ENCODE data around the gene CBARP.

Gene CBARP

GRCh38 chr19:1243768-1244692 lies 6.2 kb upstream of the CBARP start:
- TF ChIP-seq FOXP2 (optimal IDR thresholded peaks at IDR 0.05; ENCODE audit: borderline replicate concordance, extremely low read depth, extremely low read length, insufficient read depth) (no peak), REST (IDR thresholded peaks at IDR 0.05; ENCODE audit: insufficient read depth in 1 of 2, low read depth in 2 of 2, low read length in 2 of 2) (no peak), POLR2AphosphoS5 (IDR thresholded peaks at IDR 0.05; ENCODE audit: low read depth, low read length) (no peak)

DNA sequence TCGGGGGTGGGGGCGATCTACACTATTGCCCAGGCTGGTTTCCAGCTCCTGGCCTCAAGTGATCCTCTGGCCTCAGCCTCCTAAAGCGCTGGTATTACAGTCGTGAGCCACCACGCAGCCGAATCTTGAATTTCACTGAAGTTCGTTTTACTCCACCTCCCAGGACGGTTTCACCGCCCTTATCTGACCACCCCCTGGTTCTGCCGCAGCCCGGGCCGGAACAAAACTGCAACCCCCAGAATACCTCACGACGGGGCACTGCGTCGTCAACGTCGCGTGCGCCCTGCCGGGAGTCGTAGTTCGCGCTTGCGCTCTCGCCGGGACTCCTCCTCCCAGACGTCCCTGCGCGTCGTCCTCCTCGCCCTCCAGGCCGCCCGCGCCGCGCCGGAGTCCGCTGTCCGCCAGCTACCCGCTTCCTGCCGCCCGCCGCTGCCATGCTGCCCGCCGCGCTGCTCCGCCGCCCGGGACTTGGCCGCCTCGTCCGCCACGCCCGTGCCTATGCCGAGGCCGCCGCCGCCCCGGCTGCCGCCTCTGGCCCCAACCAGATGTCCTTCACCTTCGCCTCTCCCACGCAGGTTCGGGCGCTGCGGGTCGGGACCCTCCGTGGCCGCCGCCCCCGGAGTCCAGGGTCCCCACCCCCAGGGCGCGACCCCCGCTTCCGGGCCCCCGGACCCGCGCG lies 3.8 kb upstream of the CBARP start, which contains the start of gene ATP5F1D:
Gene ATP5F1D (plus strand): TSS at position 335 of the 679 bp plus-strand sequence. CDS start 100 bp downstream, at position 435.
- no peak for TF ChIP-seq SIN3A (IDR thresholded peaks at IDR 0.05; ENCODE audit: borderline replicate concordance, insufficient read depth, low read length)
- no peak; the same call in 1 of the 2 replicates for TF ChIP-seq POLR2AphosphoS5 (IDR thresholded peaks at IDR 0.05; ENCODE audit: low read depth, low read length)
- no peak for TF ChIP-seq FOXP2 (optimal IDR thresholded peaks at IDR 0.05; ENCODE audit: borderline replicate concordance, extremely low read depth, extremely low read length, insufficient read depth)
- peak; percentile 60; the same call in 1 of the 2 replicates for TF ChIP-seq TAF1 (IDR thresholded peaks at IDR 0.05; ENCODE audit: borderline replicate concordance, insufficient read depth, low read length)
- TF ChIP-seq REST (IDR thresholded peaks at IDR 0.05; ENCODE audit: insufficient read depth in 1 of 2, low read depth in 2 of 2, low read length in 2 of 2), result peak in 1 of 2 experiments; percentile 44; a peak in 1 of 4 replicates

GRCh38 chr19:1240925-1241324 lies 3.1 kb upstream of the CBARP start:
- no peak for TF ChIP-seq TAF1 (IDR thresholded peaks at IDR 0.05; ENCODE audit: borderline replicate concordance, insufficient read depth, low read length)
- TF ChIP-seq POLR2AphosphoS5 (IDR thresholded peaks at IDR 0.05; ENCODE audit: low read depth, low read length), result no peak
- no peak for TF ChIP-seq REST (IDR thresholded peaks at IDR 0.05; ENCODE audit: insufficient read depth in 1 of 2, low read depth in 2 of 2, low read length in 2 of 2)
- no peak for TF ChIP-seq SIN3A (IDR thresholded peaks at IDR 0.05; ENCODE audit: borderline replicate concordance, insufficient read depth, low read length)
- TF ChIP-seq FOXP2 (optimal IDR thresholded peaks at IDR 0.05; ENCODE audit: borderline replicate concordance, extremely low read depth, extremely low read length, insufficient read depth), result no peak

DNA sequence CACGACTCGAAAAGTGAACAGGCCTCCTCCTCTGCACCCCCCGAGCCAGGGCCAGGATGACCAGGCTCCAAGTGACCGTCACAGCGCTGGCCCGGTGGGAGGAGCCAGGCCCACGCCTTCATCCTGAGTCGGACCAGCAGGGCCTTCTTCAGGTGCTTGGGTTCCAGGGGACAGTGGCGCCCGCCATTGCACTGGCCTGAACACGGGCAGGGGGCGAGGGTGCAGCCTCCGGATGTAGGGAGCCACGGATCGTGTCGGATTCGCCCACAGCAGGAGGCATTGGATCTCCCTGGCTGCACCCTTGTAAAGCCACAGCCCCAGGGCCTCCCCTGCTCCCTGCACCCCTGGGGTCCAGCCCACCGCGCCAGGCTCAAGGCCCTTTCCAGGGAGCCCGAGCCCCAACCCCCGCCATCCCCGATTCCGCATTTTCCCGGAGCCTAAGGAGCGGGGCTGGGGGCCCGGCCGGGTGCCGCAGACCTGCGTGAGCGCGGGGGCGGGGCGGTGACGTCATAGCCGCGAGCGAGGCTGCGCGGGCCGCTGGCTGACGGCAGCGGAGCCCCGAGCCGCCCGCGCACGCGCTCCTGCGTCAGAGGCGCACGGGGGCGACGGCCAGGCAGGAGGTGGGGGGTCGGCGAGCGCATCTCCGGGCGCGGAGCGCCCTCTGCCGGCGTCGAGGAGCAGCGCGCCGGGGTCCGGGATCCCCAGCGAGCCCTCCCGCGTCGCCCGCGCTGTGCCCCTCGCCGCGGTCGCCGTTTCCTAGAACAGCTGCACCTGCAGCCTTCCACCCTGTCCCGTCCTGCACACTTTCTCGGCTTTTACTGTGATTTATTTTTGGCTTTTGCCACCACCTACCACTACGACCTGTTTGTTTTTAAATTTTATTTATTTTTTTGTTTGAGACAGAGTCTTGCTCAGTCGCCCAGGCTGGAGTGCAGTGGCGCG lies 2.3 kb upstream of the CBARP start:
- TF ChIP-seq FOXP2 (optimal IDR thresholded peaks at IDR 0.05; ENCODE audit: borderline replicate concordance, extremely low read depth, extremely low read length, insufficient read depth), result no peak

- TF ChIP-seq SIN3A (IDR thresholded peaks at IDR 0.05; ENCODE audit: borderline replicate concordance, insufficient read depth, low read length) (no peak), TAF1 (IDR thresholded peaks at IDR 0.05; ENCODE audit: borderline replicate concordance, insufficient read depth, low read length) (no peak), POLR2AphosphoS5 (IDR thresholded peaks at IDR 0.05; ENCODE audit: low read depth, low read length) (no peak), FOXP2 (optimal IDR thresholded peaks at IDR 0.05; ENCODE audit: borderline replicate concordance, extremely low read depth, extremely low read length, insufficient read depth) (no peak), REST (IDR thresholded peaks at IDR 0.05; ENCODE audit: insufficient read depth in 1 of 2, low read depth in 2 of 2, low read length in 2 of 2) (no peak)
These were observed 1.6 kb upstream of the CBARP start for GRCh38 chr19:1239420-1239795.

All from PFSK-1 (cell line).